ENCODE data around the gene SLC34A3.

- no peak for TF ChIP-seq CTCF (IDR thresholded peaks at IDR 0.05; ENCODE audit: insufficient read depth, low read depth, low read length)
- no peak for TF ChIP-seq EZH2 (IDR thresholded peaks at IDR 0.05; ENCODE audit: insufficient read depth, low read length)
These were observed 19.9 kb downstream of the SLC34A3 start for GRCh38 chr9:137250329-137251193.
